Measurements from ENCODE around the gene ANTXR2.

DNA sequence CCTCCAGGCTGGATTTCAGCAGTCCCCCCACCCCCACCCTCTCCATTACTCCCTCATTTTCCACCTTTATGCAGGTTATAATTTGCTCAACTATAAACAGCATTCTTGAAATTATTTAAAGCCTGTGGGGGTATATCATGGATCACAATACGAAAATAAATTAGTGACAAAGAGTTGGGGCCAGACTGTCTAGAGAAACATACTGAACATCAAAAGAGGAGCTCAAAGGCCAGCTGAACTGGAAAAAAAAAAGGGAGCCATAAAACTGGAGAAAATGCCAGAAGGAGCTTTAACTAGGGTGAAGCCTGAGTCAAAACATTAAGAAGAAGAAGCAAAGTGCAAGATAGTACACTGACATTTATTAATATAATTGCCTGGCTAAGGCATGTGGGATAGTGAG lies 137.8 kb downstream of the ANTXR2 start:
- TF ChIP-seq CTCF (IDR thresholded peaks at IDR 0.05; ENCODE audit: insufficient read depth, low read length) (no peak), SPI1 (IDR thresholded peaks at IDR 0.05; ENCODE audit: borderline replicate concordance, low read depth) (no peak), GABPA (IDR thresholded peaks at IDR 0.05; ENCODE audit: low read depth) (no peak), POLR2AphosphoS5 (IDR thresholded peaks at IDR 0.05; ENCODE audit: low read depth) (no peak)
- TF ChIP-seq, protein P1, sequence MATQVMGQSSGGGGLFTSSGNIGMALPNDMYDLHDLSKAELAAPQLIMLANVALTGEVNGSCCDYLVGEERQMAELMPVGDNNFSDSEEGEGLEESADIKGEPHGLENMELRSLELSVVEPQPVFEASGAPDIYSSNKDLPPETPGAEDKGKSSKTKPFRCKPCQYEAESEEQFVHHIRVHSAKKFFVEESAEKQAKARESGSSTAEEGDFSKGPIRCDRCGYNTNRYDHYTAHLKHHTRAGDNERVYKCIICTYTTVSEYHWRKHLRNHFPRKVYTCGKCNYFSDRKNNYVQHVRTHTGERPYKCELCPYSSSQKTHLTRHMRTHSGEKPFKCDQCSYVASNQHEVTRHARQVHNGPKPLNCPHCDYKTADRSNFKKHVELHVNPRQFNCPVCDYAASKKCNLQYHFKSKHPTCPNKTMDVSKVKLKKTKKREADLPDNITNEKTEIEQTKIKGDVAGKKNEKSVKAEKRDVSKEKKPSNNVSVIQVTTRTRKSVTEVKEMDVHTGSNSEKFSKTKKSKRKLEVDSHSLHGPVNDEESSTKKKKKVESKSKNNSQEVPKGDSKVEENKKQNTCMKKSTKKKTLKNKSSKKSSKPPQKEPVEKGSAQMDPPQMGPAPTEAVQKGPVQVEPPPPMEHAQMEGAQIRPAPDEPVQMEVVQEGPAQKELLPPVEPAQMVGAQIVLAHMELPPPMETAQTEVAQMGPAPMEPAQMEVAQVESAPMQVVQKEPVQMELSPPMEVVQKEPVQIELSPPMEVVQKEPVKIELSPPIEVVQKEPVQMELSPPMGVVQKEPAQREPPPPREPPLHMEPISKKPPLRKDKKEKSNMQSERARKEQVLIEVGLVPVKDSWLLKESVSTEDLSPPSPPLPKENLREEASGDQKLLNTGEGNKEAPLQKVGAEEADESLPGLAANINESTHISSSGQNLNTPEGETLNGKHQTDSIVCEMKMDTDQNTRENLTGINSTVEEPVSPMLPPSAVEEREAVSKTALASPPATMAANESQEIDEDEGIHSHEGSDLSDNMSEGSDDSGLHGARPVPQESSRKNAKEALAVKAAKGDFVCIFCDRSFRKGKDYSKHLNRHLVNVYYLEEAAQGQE (IDR thresholded peaks at IDR 0.05; ENCODE audit: insufficient replicate concordance, low read depth): no peak
